DND-41 (cell line): ENCODE data around the gene MKS1.

ENCODE experiments used
- EZH2 ChIP-seq: IDR thresholded peaks from 3 replicates; pipeline ENCODE4 v1.6.1; 2012; ENCODE audit warnings: borderline replicate concordance, low read depth, mild to moderate bottlenecking, moderate library complexity, low read length, inconsistent platforms; ENCODE audit not compliant: severe bottlenecking
- TF ChIP-seq, protein P1 (sequence below): IDR thresholded peaks from 2 replicates; pipeline ENCODE4 v1.5.1; 2012; ENCODE audit warnings: borderline replicate concordance, low read length, moderate library complexity, mild to moderate bottlenecking; ENCODE audit not compliant: poor library complexity, severe bottlenecking; ENCODE audit errors: extremely low read depth

DNA sequence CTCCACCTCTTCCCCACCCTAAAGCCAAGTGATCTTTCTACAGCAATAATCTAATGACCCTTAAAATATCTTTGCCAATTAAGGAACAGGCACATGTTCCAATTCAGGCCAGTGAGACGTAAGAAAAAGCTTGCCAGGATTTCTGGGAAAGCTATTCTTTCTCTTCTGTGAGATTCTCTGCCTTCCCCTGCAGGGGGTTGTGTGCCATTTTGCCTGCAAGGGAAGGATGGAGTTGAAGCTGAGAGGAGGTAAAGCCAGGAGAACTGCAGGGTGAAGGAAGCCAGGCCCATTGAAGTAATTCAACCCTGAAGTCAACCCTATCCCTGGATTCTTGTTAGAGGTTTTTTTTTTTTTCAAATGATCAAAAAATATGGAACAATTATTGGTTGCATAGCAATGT is 10.3 kb upstream of the MKS1 start:
- TF ChIP-seq EZH2 = no peak
- TF ChIP-seq, protein P1, sequence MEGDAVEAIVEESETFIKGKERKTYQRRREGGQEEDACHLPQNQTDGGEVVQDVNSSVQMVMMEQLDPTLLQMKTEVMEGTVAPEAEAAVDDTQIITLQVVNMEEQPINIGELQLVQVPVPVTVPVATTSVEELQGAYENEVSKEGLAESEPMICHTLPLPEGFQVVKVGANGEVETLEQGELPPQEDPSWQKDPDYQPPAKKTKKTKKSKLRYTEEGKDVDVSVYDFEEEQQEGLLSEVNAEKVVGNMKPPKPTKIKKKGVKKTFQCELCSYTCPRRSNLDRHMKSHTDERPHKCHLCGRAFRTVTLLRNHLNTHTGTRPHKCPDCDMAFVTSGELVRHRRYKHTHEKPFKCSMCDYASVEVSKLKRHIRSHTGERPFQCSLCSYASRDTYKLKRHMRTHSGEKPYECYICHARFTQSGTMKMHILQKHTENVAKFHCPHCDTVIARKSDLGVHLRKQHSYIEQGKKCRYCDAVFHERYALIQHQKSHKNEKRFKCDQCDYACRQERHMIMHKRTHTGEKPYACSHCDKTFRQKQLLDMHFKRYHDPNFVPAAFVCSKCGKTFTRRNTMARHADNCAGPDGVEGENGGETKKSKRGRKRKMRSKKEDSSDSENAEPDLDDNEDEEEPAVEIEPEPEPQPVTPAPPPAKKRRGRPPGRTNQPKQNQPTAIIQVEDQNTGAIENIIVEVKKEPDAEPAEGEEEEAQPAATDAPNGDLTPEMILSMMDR = no peak
